GM21723 (cell line): ENCODE measurements around the gene P2RY14.

Source experiments
- ATAC-seq: cut with Tn5 transposase; IDR thresholded peaks from one replicate; pipeline ENCODE4 v1.9.1; 2021; ENCODE audit warnings: mild to moderate bottlenecking, moderate library complexity; ENCODE audit not compliant: unreplicated experiment

P2RY14 gene

GRCh38 chr3:151195826-151196225 lies 82.5 kb downstream of the P2RY14 start:
- ATAC-seq = no peak

DNA sequence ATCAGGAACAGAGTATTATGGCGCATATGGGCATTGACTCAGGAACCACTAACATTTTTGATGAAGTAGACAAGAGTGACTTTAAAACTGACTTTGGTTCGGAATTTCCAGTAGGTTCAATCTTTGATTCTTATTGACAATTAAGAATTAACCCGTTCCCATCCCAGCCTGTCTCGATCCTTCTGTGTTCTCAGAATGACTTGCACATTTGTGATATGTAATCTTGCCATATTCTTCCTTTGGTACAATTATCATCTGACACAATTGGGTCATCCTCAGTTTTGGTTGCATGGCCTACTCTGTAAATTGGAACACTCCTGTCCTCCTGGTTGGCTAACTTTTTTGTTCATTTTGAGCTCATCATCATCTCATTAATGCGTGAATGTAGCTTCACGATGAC lies 85.8 kb downstream of the P2RY14 start:
- no peak for ATAC-seq

GRCh38 chr3:151191095-151191494 lies 87.2 kb downstream of the P2RY14 start:
- no peak for ATAC-seq

DNA sequence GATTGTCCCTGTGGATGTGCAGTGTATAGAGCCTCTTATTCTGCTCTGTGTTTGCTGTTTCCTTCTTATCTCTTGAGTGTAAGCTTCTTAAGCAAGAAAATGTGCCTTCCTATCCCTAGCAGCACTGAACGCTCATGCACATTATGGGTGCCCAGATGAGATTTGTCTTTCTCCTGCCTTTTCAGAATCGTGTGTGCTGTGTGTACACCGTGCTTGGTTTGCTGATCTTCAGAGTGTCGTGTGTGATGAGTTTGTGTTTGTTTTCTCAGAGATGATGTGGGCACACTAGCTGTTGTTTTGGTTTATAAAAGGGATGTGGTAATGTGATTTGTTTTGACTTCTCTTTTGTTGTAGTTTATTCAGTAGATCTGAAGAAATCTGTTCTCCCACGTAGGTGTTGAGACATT lies 95.1 kb downstream of the P2RY14 start:
- no peak for ATAC-seq

DNA sequence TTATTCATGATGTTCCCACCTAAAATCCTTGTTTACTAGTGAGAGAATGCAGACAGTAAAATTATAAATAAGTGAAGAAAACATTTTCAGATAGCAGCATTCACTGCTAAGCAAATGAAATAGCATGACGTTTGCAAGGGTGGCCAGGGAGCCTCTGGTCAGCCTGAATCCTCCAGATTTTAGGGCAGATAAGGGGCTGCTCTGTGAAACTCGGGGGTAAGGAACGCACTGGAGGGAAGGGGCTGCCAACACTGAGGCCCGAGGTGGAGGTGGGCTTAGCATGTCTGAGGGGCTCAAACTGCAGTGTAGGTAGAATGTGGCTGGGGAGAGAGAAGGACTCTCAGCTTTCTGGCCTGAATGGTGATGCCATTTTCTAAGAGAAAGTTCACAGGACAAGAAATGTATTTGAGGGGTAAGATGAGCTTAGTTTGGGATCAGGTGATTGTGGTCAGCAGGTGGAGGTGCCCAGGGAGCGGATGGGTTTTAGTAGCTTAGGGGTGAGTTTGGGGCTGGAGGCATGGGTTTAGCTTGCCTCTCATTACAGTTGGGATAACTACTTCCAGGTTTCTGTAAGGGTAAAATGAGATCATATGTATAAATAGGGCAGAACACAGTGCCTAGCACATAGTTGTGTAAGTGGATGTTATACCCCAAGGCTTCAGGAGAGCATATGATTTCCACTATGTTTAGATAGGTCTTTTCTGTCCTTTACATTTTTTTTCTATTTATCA lies 95.8 kb downstream of the P2RY14 start:
- no peak for ATAC-seq

DNA sequence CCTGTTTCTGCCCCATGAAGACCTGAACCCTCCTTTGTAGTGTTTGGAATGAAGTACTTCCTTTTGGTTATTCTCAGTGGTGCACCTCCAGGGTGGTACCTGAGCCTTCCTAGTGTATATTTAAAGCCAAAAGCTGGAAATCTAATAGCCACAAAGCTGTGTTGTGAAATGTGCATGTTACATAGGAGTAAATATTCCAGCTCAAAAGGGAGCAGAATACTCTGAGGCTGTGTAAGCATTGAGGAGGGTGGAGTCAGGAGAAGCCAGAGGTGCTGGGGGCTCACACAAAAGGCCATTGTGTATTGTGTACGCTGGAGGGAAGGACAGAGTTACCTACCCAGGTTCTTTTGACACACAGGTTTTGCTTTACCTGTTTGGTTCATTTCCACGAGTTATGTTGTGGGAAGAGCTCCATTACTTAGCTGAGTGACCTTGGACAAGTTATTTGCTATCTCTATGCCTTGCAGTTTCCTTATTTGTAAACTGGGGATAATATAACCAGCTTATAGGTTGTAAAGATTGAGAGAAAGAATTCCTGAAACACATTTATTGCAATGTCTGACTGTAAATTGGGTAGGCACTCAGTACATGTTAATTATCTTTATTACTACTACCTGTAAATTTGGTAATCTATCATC lies 100.0 kb downstream of the P2RY14 start:
- no peak for ATAC-seq

GRCh38 chr3:151175952-151176351 lies 102.4 kb downstream of the P2RY14 start:
- ATAC-seq = no peak

DNA sequence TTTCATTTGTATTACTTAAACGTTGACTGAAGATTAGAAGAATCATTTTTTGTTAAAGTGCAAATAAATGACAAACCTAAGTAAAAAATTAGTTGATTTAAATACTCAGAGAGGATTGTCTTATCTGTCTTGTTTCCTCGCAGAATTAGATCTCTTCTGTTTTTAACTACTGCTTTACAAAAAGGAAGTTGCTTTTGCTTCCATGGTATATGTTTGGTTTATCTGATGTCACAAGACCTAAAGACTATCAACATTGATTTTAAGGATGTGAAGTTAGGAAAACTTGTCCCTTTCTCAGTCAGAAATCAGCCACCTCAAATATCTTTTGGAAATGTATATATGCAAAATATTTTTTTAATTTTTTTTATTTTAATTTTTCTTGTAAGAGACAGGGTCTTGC lies 104.0 kb downstream of the P2RY14 start:
- no peak for ATAC-seq

DNA sequence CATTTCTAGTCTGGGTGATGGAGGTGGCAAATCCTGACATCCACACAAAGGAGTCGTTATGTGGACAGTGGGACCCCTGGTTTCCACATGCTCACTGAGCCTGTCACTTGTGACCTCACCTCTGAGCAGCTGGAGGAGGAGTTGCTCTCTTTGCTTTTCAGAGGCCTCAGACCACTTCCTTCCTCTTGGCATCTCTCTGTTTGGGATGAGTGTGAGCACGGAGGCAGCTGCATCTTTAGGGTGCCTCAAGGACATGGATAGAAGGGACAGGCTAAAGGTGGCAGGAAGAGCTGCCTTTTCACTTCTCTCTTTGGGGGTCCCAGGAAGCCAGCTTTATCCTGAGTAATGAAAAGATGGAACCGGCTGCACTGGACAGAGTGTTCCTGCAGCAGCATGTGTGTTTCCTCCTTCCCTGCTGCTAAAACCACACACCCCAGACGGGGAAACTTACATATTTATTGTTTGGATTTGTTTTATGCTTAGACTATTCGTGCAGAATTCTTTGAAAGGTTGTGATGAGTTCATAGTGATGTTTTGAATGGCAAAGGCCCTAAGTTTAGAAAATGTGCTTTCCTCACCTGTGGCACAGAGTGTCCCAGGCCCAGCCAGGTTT lies 107.1 kb downstream of the P2RY14 start:
- peak; percentile 68 for ATAC-seq

DNA sequence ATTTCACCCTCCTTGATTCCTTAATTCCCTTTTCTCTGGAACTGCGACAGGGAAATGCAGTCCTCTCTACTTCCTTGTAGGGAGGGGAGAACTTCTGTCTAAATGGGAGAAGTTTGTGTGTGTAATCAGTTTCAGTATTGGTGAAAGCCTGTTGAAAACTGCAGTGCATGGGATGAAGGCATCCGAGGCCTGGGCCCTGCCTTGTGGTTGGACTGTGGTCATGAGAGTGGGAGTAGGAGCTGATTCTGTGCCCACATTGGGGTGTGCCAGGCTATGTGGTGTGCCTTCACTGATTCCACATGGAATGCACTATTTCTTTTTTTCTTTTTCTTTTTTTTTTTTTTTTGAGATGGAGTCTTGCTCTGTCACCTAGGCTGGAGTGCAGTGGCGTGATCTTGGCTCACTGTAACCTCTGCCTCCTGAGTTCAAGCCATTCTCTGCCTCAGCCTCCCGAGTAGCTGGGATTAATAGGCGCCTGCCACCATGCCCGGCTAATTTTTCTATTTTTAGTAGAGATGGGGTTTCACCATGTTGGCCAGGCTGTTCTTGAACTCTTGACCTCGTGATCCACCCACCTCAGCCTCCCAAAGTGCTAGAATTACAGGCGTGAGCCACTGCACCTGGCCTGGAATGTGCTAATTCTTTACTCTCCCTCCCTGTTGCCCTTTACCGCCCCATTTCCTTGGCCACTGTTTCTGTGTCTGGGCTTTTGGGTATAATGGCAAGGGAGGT lies 108.2 kb downstream of the P2RY14 start:
- ATAC-seq = peak; percentile 42

GRCh38 chr3:151169262-151169947 lies 108.9 kb downstream of the P2RY14 start:
- ATAC-seq = peak; percentile 46

GRCh38 chr3:151168269-151169094 lies 109.9 kb downstream of the P2RY14 start:
- ATAC-seq = peak; percentile 59

DNA sequence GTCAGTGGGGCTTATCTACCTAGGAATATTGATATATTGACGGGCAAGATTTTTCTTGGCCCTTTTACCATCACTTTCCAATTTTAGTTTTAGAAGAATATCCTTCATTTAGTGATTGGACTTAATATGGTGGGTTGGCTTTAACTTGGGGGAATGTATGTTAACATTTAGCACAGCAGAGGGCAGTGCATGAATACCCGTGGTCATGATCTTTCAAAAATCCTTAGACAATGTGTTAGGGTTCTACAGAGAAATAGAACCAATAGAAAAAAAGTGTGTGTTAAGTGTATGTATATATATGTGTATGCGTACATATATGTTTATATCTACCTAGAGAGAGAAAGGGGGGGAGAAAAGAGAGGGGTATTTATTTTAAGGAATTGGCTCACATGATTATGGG lies 112.2 kb downstream of the P2RY14 start:
- ATAC-seq = no peak

DNA sequence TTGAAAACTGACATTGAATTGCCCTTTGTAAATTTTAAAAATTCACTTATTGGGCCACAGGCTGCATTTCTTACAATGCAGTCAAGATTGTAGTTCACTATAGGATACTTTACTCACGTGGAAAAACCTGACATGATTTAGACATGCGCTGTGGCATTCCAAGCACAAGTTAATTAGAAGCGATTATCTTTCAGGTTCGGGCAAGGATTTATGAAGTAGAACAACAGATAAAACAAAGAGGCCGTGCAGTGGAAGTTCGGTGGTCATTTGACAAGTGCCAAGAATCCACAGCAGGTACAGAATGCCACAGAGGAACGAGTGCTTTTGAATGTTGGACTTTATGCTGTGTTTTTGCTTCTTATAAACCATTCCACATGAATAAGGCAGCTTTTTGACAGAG lies 113.1 kb downstream of the P2RY14 start:
- ATAC-seq = no peak
